Measurements from ENCODE around the gene MARCKSL1. TPM values are rescaled to one million over a fixed set of nuclear protein-coding genes. Genes with fewer than 3 reads are reported as not detected.

Gene MARCKSL1
- total and polyA plus RNA-seq, 2 donors (not counting 1 experiment from before 2014, with no cell fraction given), result 73.2 to 106 TPM

- CTCF ChIA-PET, result interaction anchor here (0.7 to 1.2 kb wide), 4 partner anchors 12 to 211 kb away, joined by 3 to 4 read pairs (median 4); no protein-coding TSS in a partner anchor
- Histone ChIP-seq H2AFZ (ENCODE audit: insufficient read depth, low read depth, low read length, poor library complexity, severe bottlenecking) (no peak overlapping the region), H3K9ac (ENCODE audit: low read length) (no peak overlapping the region), H3K36me3 (replicated peaks in 1 of 2; ENCODE audit: control extremely low read depth in 1 of 2, control insufficient read depth in 1 of 2, extremely low read depth in 1 of 2, insufficient read depth in 2 of 2, low read length in 1 of 2) (peaks cover 2 to 51% of the 10 kb centered on the region in 2 experiments), H3K27me3 (replicated peaks in 1 of 4; ENCODE audit: control extremely low read depth in 1 of 4, control insufficient read depth in 3 of 4, insufficient read depth in 4 of 4, low read length in 3 of 4) (no peaks in the 10 kb centered on the region), H3K79me2 (ENCODE audit: control insufficient read depth, insufficient read depth, low read length) (no peaks in the 10 kb centered on the region), H3K4me3 (ENCODE audit: control extremely low read depth in 1 of 5, extremely low read depth in 1 of 5, insufficient read depth in 1 of 5, low read depth in 2 of 5, low read length in 4 of 5) (no peak overlapping the region), H3K4me1 (ENCODE audit: control insufficient read depth in 2 of 2, insufficient read depth in 2 of 2, low read length in 2 of 2) (peaks cover 10 to 13% of the 10 kb centered on the region in 2 donors), H3K9me3 (ENCODE audit: control extremely low read depth in 1 of 3, control insufficient read depth in 2 of 3, insufficient read depth in 1 of 3, low read length in 2 of 3) (no peaks in the 10 kb centered on the region), H3K27ac (ENCODE audit: low read length in 2 of 2) (no peak overlapping the region), H4K20me1 (ENCODE audit: control insufficient read depth, insufficient read depth, low read length, poor library complexity, severe bottlenecking) (peaks cover 14% of the 10 kb centered on the region), H3K4me2 (replicated peaks; ENCODE audit: low read depth, low read length, poor library complexity, severe bottlenecking) (no peak overlapping the region)
- intact Hi-C loops (cut with micrococcal nuclease), result no loop called here
- ATAC-seq (ENCODE audit: low read depth), result no peak
- TF ChIP-seq EZH2 (IDR thresholded peaks at IDR 0.05; ENCODE audit: borderline replicate concordance, insufficient read depth, low read depth, low read length, poor library complexity, severe bottlenecking), result no peak
- TF ChIP-seq, protein P1, sequence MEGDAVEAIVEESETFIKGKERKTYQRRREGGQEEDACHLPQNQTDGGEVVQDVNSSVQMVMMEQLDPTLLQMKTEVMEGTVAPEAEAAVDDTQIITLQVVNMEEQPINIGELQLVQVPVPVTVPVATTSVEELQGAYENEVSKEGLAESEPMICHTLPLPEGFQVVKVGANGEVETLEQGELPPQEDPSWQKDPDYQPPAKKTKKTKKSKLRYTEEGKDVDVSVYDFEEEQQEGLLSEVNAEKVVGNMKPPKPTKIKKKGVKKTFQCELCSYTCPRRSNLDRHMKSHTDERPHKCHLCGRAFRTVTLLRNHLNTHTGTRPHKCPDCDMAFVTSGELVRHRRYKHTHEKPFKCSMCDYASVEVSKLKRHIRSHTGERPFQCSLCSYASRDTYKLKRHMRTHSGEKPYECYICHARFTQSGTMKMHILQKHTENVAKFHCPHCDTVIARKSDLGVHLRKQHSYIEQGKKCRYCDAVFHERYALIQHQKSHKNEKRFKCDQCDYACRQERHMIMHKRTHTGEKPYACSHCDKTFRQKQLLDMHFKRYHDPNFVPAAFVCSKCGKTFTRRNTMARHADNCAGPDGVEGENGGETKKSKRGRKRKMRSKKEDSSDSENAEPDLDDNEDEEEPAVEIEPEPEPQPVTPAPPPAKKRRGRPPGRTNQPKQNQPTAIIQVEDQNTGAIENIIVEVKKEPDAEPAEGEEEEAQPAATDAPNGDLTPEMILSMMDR (IDR thresholded peaks at IDR 0.05), result no peak
- H3K4me1 Mint-ChIP-seq, result peaks cover 13% of the 10 kb centered on the region
- no peaks in the 10 kb centered on the region for H3K9me3 Mint-ChIP-seq (ENCODE audit: insufficient read depth)
- POLR2A ChIA-PET, result interaction anchor here (1.0 kb wide), 1 partner anchor 32 kb away, joined by 3 read pairs; the partner anchor contains the start of gene MARCKSL1
- 100% methylated on average over 6 of the region's 7 CpGs for WGBS (ENCODE audit: insufficient coverage)
- no peak for DNase-seq
- H3K27me3 Mint-ChIP-seq, result no peaks in the 10 kb centered on the region
- H3K27ac Mint-ChIP-seq, result no peak overlapping the region
- H3K4me3 Mint-ChIP-seq, result no peak overlapping the region
Observed at GRCh38 chr1:32367912-32368635, 32.0 kb upstream of the MARCKSL1 start.

DNA sequence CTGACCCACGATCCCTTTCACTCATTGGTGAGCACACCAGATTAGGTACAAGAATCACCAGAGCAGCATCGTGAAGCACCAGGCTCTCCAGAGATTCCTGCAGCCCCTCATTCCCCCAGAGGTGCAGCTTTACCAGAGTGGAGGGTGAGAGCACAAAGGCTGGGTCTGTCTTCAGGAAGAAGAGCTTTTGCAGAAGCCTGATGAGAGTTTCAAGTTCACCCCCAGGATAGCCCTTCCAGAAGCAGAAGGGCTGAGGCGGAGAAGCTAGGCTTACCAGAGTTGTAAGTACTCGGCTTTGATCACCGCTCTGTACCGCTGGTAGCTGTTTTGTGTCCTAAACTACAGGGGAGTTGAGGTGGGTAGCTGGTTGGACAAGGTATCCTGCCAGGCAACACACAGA is 29.4 kb upstream of the MARCKSL1 start:
- ChIA-PET POLR2A (interaction anchor here (1.3 kb wide), 1 partner anchor 29 kb away, joined by 3 read pairs; the partner anchor contains the start of gene MARCKSL1), CTCF (interaction anchor here (0.8 to 1.7 kb wide), 6 partner anchors 11 to 150 kb away, joined by 3 to 4 read pairs (median 3); partner anchors contain the start of gene MARCKSL1)
- H2AFZ ChIP-seq (ENCODE audit: insufficient read depth, low read depth, low read length, poor library complexity, severe bottlenecking), result no peak overlapping the region
- no peak for ATAC-seq (ENCODE audit: low read depth)
- no peaks in the 10 kb centered on the region for H3K79me2 ChIP-seq (ENCODE audit: control insufficient read depth, insufficient read depth, low read length)
- H3K36me3 ChIP-seq (replicated peaks in 1 of 2; ENCODE audit: control extremely low read depth in 1 of 2, control insufficient read depth in 1 of 2, extremely low read depth in 1 of 2, insufficient read depth in 2 of 2, low read length in 1 of 2), result peaks cover 2 to 40% of the 10 kb centered on the region in 2 experiments
- no peak overlapping the region for H3K27ac ChIP-seq (ENCODE audit: low read length in 2 of 2)
- H3K4me3 Mint-ChIP-seq, result no peak overlapping the region
- no peaks in the 10 kb centered on the region for H3K9me3 ChIP-seq (ENCODE audit: control extremely low read depth in 1 of 3, control insufficient read depth in 2 of 3, insufficient read depth in 1 of 3, low read length in 2 of 3)
- 98% methylated on average over 6 of the region's 6 CpGs for WGBS (ENCODE audit: insufficient coverage)
- no peaks in the 10 kb centered on the region for H4K20me1 ChIP-seq (ENCODE audit: control insufficient read depth, insufficient read depth, low read length, poor library complexity, severe bottlenecking)
- peaks cover 9 to 21% of the 10 kb centered on the region in 2 donors for H3K4me1 ChIP-seq (ENCODE audit: control insufficient read depth in 2 of 2, insufficient read depth in 2 of 2, low read length in 2 of 2)
- H3K4me1 Mint-ChIP-seq, result peaks cover 16% of the 10 kb centered on the region
- no peaks in the 10 kb centered on the region for H3K9me3 Mint-ChIP-seq (ENCODE audit: insufficient read depth)
- H3K9ac ChIP-seq (ENCODE audit: low read length), result no peak overlapping the region
- no peak overlapping the region for H3K4me3 ChIP-seq (ENCODE audit: control extremely low read depth in 1 of 5, extremely low read depth in 1 of 5, insufficient read depth in 1 of 5, low read depth in 2 of 5, low read length in 4 of 5)
- intact Hi-C loops (cut with micrococcal nuclease), result no loop called here
- no peak for DNase-seq
- no peak overlapping the region for H3K27ac Mint-ChIP-seq
- H3K4me2 ChIP-seq (replicated peaks; ENCODE audit: low read depth, low read length, poor library complexity, severe bottlenecking), result no peak overlapping the region
- no peaks in the 10 kb centered on the region for H3K27me3 Mint-ChIP-seq
- TF ChIP-seq, protein P1 (IDR thresholded peaks at IDR 0.05), result no peak
- TF ChIP-seq EZH2 (IDR thresholded peaks at IDR 0.05; ENCODE audit: borderline replicate concordance, insufficient read depth, low read depth, low read length, poor library complexity, severe bottlenecking), result no peak
- no peaks in the 10 kb centered on the region for H3K27me3 ChIP-seq (replicated peaks in 1 of 4; ENCODE audit: control extremely low read depth in 1 of 4, control insufficient read depth in 3 of 4, insufficient read depth in 4 of 4, low read length in 3 of 4)

Measured in B cell (primary cell).